Suprapubic skin (tissue), 4 donors: ENCODE data around the gene CFAP53.

Experiments used
- EP300 ChIP-seq: sonication (generic); formaldehyde crosslinking; IDR thresholded peaks from one replicate; pipeline ENCODE4 v1.6.1; 2017; ENCODE audit warnings: antibody characterized with exemption
- POLR2A ChIP-seq, 2 donors: fragments of 450-650 bp; IDR thresholded peaks; one replicate each; pipeline ENCODE4 v1.6.1; 2017; ENCODE audit warnings: antibody characterized with exemption in 2 of 2, mild to moderate bottlenecking in 2 of 2, moderate library complexity in 2 of 2
- POLR2AphosphoS5 ChIP-seq, 3 donors: sonication (generic); formaldehyde crosslinking; IDR thresholded peaks; one replicate each; pipeline ENCODE4 v1.6.1; 2017; ENCODE audit warnings: antibody characterized with exemption in 3 of 3
- TF ChIP-seq, protein P1 (sequence below), 2 donors: fragments of 200-600 bp in 1 of 2; fragments of 450-650 bp in 1 of 2; sonication (generic) in 1 of 2; IDR thresholded peaks; one replicate each; pipeline ENCODE4 v1.5.1; 2016 to 2019; ENCODE audit warnings: antibody characterized with exemption in 2 of 2, mild to moderate bottlenecking in 1 of 2, moderate library complexity in 1 of 2

DNA sequence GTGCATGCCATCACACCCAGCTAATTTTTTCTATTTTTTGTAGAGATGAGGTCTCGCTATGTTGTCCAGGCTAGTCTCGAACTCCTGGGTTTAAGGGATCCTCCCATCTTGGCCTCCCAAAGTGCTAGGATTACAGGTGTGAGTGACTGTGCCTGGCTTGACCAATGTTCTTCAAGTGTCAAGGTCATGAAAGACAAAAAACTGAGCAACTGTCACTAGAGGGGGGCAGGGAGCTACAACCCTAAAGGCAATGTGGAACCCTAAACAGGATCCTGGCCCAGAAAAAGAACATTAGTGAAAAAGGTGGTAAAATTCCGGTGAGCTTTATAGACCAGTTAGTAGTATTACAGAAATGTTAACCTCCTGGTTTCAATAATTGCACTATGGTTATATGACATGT is 78.6 kb downstream of the CFAP53 start:
- no peak for TF ChIP-seq POLR2A (IDR thresholded peaks at IDR 0.05)
- no peak for TF ChIP-seq POLR2AphosphoS5 (IDR thresholded peaks at IDR 0.05)
- TF ChIP-seq, protein P1, sequence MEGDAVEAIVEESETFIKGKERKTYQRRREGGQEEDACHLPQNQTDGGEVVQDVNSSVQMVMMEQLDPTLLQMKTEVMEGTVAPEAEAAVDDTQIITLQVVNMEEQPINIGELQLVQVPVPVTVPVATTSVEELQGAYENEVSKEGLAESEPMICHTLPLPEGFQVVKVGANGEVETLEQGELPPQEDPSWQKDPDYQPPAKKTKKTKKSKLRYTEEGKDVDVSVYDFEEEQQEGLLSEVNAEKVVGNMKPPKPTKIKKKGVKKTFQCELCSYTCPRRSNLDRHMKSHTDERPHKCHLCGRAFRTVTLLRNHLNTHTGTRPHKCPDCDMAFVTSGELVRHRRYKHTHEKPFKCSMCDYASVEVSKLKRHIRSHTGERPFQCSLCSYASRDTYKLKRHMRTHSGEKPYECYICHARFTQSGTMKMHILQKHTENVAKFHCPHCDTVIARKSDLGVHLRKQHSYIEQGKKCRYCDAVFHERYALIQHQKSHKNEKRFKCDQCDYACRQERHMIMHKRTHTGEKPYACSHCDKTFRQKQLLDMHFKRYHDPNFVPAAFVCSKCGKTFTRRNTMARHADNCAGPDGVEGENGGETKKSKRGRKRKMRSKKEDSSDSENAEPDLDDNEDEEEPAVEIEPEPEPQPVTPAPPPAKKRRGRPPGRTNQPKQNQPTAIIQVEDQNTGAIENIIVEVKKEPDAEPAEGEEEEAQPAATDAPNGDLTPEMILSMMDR (IDR thresholded peaks at IDR 0.05), result no peak
- TF ChIP-seq EP300, result no peak
